CD8-positive, alpha-beta memory T cell (primary cell): ENCODE measurements around the gene XRCC4. TPM values are rescaled to one million over a fixed set of nuclear protein-coding genes. Genes with fewer than 3 reads are reported as not detected.

Experiments
- CTCF ChIA-PET: fragments of 350-600 bp; sonication (Branson Sonifier 250); formaldehyde crosslinking; loops from one replicate; lab custom pipeline; 2021; ENCODE audit warnings: antibody characterized with exemption; lab: Charles Lee
- POLR2A ChIA-PET: fragments of 350-600 bp; sonication (Branson Sonifier 250); formaldehyde crosslinking; loops from one replicate; lab custom pipeline; 2021; ENCODE audit warnings: antibody characterized with exemption; lab: Charles Lee
- DNase-seq, 5 donors: peaks; one replicate each; pipeline versions ENCODE4 v3.0.0 to v3.0.0-alpha.2; 2020 to 2022; ENCODE audit warnings: mixed read lengths in 1 of 5
- H3K27ac ChIP-seq: one replicate; pipeline ENCODE4 v1.7.0; 2013; ENCODE audit warnings: low read depth, mild to moderate bottlenecking, low read length, moderate library complexity
- H3K27me3 ChIP-seq: 2 replicates; pipeline ENCODE4 v1.7.0; 2013; ENCODE audit warnings: low read length, mild to moderate bottlenecking; ENCODE audit not compliant: insufficient read depth, poor library complexity, severe bottlenecking
- H3K36me3 ChIP-seq: 2 replicates; pipeline ENCODE4 v1.7.0; 2013; ENCODE audit warnings: mild to moderate bottlenecking, low read length, moderate library complexity; ENCODE audit not compliant: insufficient read depth
- H3K4me1 ChIP-seq: 2 replicates; pipeline ENCODE4 v1.7.0; 2013; ENCODE audit warnings: mild to moderate bottlenecking, low read length, moderate library complexity; ENCODE audit not compliant: insufficient read depth
- H3K4me3 ChIP-seq: 2 replicates; pipeline ENCODE4 v1.7.0; 2013; ENCODE audit warnings: mild to moderate bottlenecking, low read length
- H3K9me3 ChIP-seq: 2 replicates; pipeline ENCODE4 v1.7.0; 2013; ENCODE audit warnings: mild to moderate bottlenecking, low read length
- H3K27ac Mint-ChIP-seq, 8 donors: one replicate each; pipeline ENCODE4 v1.8.0; 2020 to 2021; ENCODE audit warnings: mixed read lengths in 8 of 8, mild to moderate bottlenecking in 6 of 8, inconsistent platforms in 3 of 8, moderate library complexity in 3 of 8
- H3K27me3 Mint-ChIP-seq, 2 donors: one replicate each; pipeline ENCODE4 v1.8.0; 2020 to 2021; ENCODE audit warnings: mixed read lengths in 2 of 2, mild to moderate bottlenecking in 1 of 2, moderate library complexity in 1 of 2
- H3K36me3 Mint-ChIP-seq, 3 donors: one replicate each; pipeline ENCODE4 v1.8.0; 2020 to 2021; ENCODE audit warnings: mixed read lengths in 3 of 3, inconsistent platforms in 1 of 3, mild to moderate bottlenecking in 1 of 3
- H3K4me1 Mint-ChIP-seq, 3 donors: one replicate each; pipeline ENCODE4 v1.8.0; 2020 to 2021; ENCODE audit warnings: mixed read lengths in 3 of 3, inconsistent platforms in 1 of 3, mild to moderate bottlenecking in 1 of 3
- H3K4me3 Mint-ChIP-seq, 7 donors: one replicate each; pipeline ENCODE4 v1.8.0; 2020 to 2021; ENCODE audit warnings: mixed read lengths in 7 of 7, mild to moderate bottlenecking in 6 of 7, moderate library complexity in 4 of 7, inconsistent platforms in 2 of 7
- H3K9me3 Mint-ChIP-seq, 5 donors: one replicate each; pipeline ENCODE4 v1.8.0; 2020 to 2022; ENCODE audit warnings: mixed read lengths in 5 of 5, mild to moderate bottlenecking in 3 of 5, moderate library complexity in 2 of 5, inconsistent platforms in 1 of 5
- polyA plus RNA-seq: library from polyadenylated mRNA; unstranded; fragments of 300-500 nt; fragmentation: Illumina TruSeq; gene quantifications from one replicate; pipeline ENCODE4 v1.2.3, GENCODE V29; 2021
- total RNA-seq, 2 experiments: library from RNA; stranded (reverse); gene quantifications; one replicate each; pipeline ENCODE4 v1.2.3, GENCODE V29; 2021

XRCC4 gene
- total and polyA plus RNA-seq, 3 experiments from 2014 or later, result 6.9 to 10.0 (median 8.3) TPM

GRCh38 chr5:83095163-83095956, 18.0 kb downstream of the XRCC4 start:
- peaks cover 3 to 36% (median 10%) of the 10 kb centered on the region in 3 donors for H3K36me3 Mint-ChIP-seq
- H3K27me3 ChIP-seq, result no peaks in the 10 kb centered on the region
- no peak overlapping the region for H3K27ac Mint-ChIP-seq
- peaks cover 14% of the 10 kb centered on the region for H3K4me1 ChIP-seq
- H3K9me3 Mint-ChIP-seq, result peaks cover 12 to 25% (median 19%) of the 10 kb centered on the region in 5 donors
- ChIA-PET CTCF (interaction anchor here (1.3 kb wide), 1 partner anchor 19 kb away, joined by 4 read pairs; the partner anchor contains the start of genes TMEM167A and XRCC4), POLR2A (no interaction called here)
- peaks cover 25 to 30% (median 27%) of the 10 kb centered on the region in 3 donors for H3K4me1 Mint-ChIP-seq
- no peaks in the 10 kb centered on the region for H3K36me3 ChIP-seq
- no peak overlapping the region for H3K4me3 Mint-ChIP-seq
- H3K27ac ChIP-seq, result no peak overlapping the region
- no peaks in the 10 kb centered on the region for H3K27me3 Mint-ChIP-seq
- DNase-seq, result no peak
- no peak overlapping the region for H3K4me3 ChIP-seq
- H3K9me3 ChIP-seq, result no peaks in the 10 kb centered on the region

DNA sequence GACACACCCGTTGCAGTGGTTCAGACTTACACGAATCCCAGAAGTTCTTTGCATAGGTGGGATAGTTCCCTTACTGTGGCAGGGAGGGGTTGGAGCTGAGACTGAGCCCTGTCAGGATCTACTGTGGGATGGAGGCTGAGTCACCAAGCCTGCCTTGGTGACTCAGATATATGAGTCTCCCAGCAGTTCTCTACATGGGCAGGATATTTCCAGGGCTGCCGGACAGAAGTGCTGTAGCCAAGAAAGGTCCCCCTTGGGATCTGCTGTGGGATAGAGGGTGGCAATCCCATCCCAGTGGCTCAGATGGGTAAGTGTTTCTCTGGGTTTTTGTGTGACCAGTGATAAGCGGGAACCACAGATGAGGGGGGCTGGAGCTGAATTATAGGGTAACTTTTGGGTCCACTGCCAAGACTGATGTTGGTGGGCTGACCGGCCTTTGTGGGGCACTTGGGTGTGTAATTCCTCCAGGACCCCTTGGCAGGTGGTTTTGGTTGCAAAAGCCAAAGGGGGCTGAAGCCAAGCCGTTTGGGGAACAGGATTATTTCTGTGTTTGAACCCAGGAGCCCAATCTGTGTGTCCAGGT, 18.7 kb downstream of the XRCC4 start:
- Mint-ChIP-seq H3K9me3 (peaks cover 12 to 25% (median 19%) of the 10 kb centered on the region in 5 donors), H3K4me3 (no peak overlapping the region), H3K4me1 (peaks cover 23 to 25% (median 25%) of the 10 kb centered on the region in 3 donors), H3K36me3 (peaks cover 3 to 33% (median 10%) of the 10 kb centered on the region in 3 donors), H3K27me3 (no peaks in the 10 kb centered on the region), H3K27ac (no peak overlapping the region)
- Histone ChIP-seq H3K36me3 (no peaks in the 10 kb centered on the region), H3K27ac (no peak overlapping the region), H3K4me3 (no peak overlapping the region), H3K9me3 (no peaks in the 10 kb centered on the region), H3K4me1 (peaks cover 14% of the 10 kb centered on the region), H3K27me3 (no peaks in the 10 kb centered on the region)
- ChIA-PET POLR2A (no interaction called here), CTCF (no interaction called here)
- no peak for DNase-seq

DNA sequence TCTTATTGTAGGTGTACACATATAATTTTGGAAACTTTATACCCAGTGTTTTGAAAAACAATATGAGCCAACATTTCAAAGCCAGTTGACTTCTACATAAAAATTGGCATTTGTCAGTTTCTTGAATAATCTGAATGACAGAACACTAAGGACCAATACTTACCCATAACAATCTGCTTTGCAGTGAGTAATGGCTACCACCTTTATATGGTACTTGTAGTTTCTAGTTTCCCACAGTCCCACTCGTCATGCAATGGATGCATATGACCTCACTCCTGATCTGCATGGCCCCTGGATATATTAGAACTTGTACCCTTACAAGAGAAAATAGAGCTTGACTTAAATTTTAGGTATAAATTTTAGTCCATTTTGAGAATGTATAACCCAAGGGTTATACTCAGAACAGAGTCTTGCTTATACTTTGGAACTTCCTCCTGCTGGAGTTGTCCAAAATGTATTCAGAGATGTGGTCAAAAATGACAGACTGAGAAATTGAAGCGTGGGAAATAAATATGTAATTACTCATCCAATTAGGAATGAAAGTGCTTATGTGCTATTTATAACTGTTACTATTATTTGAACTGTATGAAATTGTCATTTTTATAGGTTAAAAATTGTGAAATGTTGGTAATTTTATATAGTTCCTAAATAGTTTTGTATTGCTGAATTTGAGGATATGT, 19.5 kb downstream of the XRCC4 start:
- no peak overlapping the region for H3K4me3 ChIP-seq
- H3K27me3 ChIP-seq, result no peaks in the 10 kb centered on the region
- Mint-ChIP-seq H3K27me3 (no peaks in the 10 kb centered on the region), H3K4me1 (peaks cover 16 to 18% (median 17%) of the 10 kb centered on the region in 3 donors), H3K9me3 (peaks cover 12 to 25% (median 19%) of the 10 kb centered on the region in 5 donors), H3K27ac (no peak overlapping the region), H3K4me3 (no peak overlapping the region), H3K36me3 (peaks cover 3 to 33% (median 10%) of the 10 kb centered on the region in 3 donors)
- no peak for DNase-seq
- H3K36me3 ChIP-seq, result no peaks in the 10 kb centered on the region
- POLR2A ChIA-PET, result no interaction called here
- CTCF ChIA-PET, result no interaction called here
- H3K4me1 ChIP-seq, result peaks cover 13% of the 10 kb centered on the region
- H3K9me3 ChIP-seq, result no peaks in the 10 kb centered on the region
- no peak overlapping the region for H3K27ac ChIP-seq

GRCh38 chr5:83097689-83098231, 20.4 kb downstream of the XRCC4 start:
- no peak overlapping the region for H3K27ac ChIP-seq
- H3K36me3 Mint-ChIP-seq, result peaks cover 3 to 30% (median 8%) of the 10 kb centered on the region in 3 donors

GRCh38 chr5:83099001-83099400, 21.7 kb downstream of the XRCC4 start:
- no peak overlapping the region for H3K4me3 ChIP-seq
- no peak for DNase-seq
- POLR2A ChIA-PET, result no interaction called here
- no peak overlapping the region for H3K27ac ChIP-seq
- no peak overlapping the region for H3K27ac Mint-ChIP-seq
- no peaks in the 10 kb centered on the region for H3K27me3 Mint-ChIP-seq
- H3K9me3 Mint-ChIP-seq, result peaks cover under 1 to 12% (median 10%) of the 10 kb centered on the region in 5 donors
- H3K27me3 ChIP-seq, result no peaks in the 10 kb centered on the region
- peaks cover 0 to 17% (median 3%) of the 10 kb centered on the region in 3 donors for H3K36me3 Mint-ChIP-seq
- no peaks in the 10 kb centered on the region for H3K4me1 ChIP-seq
- H3K4me1 Mint-ChIP-seq, result no peaks in the 10 kb centered on the region
- H3K36me3 ChIP-seq, result no peaks in the 10 kb centered on the region
- H3K4me3 Mint-ChIP-seq, result no peak overlapping the region
- CTCF ChIA-PET, result no interaction called here
- no peaks in the 10 kb centered on the region for H3K9me3 ChIP-seq

More at GRCh38 chr5:83097689-83098231, 20.4 kb downstream of the XRCC4 start:
- no peaks in the 10 kb centered on the region for H3K36me3 ChIP-seq
- H3K27me3 ChIP-seq, result no peaks in the 10 kb centered on the region
- peaks cover 3% of the 10 kb centered on the region for H3K4me1 ChIP-seq
- H3K4me3 ChIP-seq, result no peak overlapping the region
- CTCF ChIA-PET, result no interaction called here
- POLR2A ChIA-PET, result no interaction called here
- Mint-ChIP-seq H3K4me3 (no peak overlapping the region), H3K9me3 (peaks cover 12 to 22% (median 19%) of the 10 kb centered on the region in 5 donors), H3K27me3 (no peaks in the 10 kb centered on the region), H3K4me1 (peaks cover 6 to 8% (median 8%) of the 10 kb centered on the region in 3 donors), H3K27ac (no peak overlapping the region)
- H3K9me3 ChIP-seq, result no peaks in the 10 kb centered on the region
- DNase-seq, result no peak

GRCh38 chr5:83099445-83099844, 22.1 kb downstream of the XRCC4 start:
- H3K27ac Mint-ChIP-seq, result no peak overlapping the region
- peaks cover 0 to 7% (median 6%) of the 10 kb centered on the region in 5 donors for H3K9me3 Mint-ChIP-seq
- no peaks in the 10 kb centered on the region for H3K9me3 ChIP-seq
- ChIA-PET POLR2A (no interaction called here), CTCF (no interaction called here)
- no peak overlapping the region for H3K4me3 ChIP-seq
- H3K36me3 ChIP-seq, result no peaks in the 10 kb centered on the region
- H3K4me1 ChIP-seq, result no peaks in the 10 kb centered on the region
- H3K27me3 Mint-ChIP-seq, result no peaks in the 10 kb centered on the region
- no peaks in the 10 kb centered on the region for H3K27me3 ChIP-seq
- no peak overlapping the region for H3K4me3 Mint-ChIP-seq
- no peak overlapping the region for H3K27ac ChIP-seq
- DNase-seq, result no peak
- no peaks in the 10 kb centered on the region for H3K4me1 Mint-ChIP-seq
- H3K36me3 Mint-ChIP-seq, result peaks cover 0 to 13% (median 3%) of the 10 kb centered on the region in 3 donors

DNA sequence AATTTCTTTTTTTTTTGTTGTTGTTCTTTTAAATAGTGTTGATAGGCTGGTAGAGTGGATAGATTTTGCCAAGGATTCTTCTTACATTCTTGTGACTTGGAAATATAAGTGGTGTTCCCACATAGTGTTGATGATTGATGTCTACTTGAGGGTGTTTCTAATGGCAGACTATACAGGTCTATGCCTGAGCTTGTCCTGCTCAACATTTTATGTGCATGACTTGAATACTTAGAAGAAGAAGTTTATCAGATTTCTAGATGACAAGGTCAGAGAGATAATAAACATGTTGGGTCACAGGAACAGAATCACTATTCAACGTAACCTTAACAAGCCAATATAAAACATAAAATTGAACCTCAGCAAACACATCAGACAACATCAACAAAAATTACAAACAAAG, 24.2 kb downstream of the XRCC4 start:
- DNase-seq, result no peak
- CTCF ChIA-PET, result no interaction called here
- no peaks in the 10 kb centered on the region for H3K27me3 ChIP-seq
- H3K36me3 Mint-ChIP-seq, result peaks cover 0 to 2% (median 0%) of the 10 kb centered on the region in 3 donors
- POLR2A ChIA-PET, result no interaction called here
- no peak overlapping the region for H3K27ac Mint-ChIP-seq
- H3K9me3 Mint-ChIP-seq, result no peaks in the 10 kb centered on the region
- no peaks in the 10 kb centered on the region for H3K4me1 ChIP-seq
- no peak overlapping the region for H3K4me3 ChIP-seq
- no peaks in the 10 kb centered on the region for H3K4me1 Mint-ChIP-seq
- H3K9me3 ChIP-seq, result no peaks in the 10 kb centered on the region
- no peak overlapping the region for H3K27ac ChIP-seq
- no peak overlapping the region for H3K4me3 Mint-ChIP-seq
- H3K36me3 ChIP-seq, result no peaks in the 10 kb centered on the region
- no peaks in the 10 kb centered on the region for H3K27me3 Mint-ChIP-seq
